ENCODE measurements around the gene RBPJ. TPM values are rescaled to one million over a fixed set of nuclear protein-coding genes. Genes with fewer than 3 reads are reported as not detected.

Gene RBPJ
- total and polyA plus RNA-seq, 2 experiments from 2014 or later = 50.3 to 80.3 TPM

GRCh38 chr4:26321373-26322221, 783 bp downstream of the RBPJ start:
- peak overlapping the region; percentile 98 for H3K4me3 ChIP-seq
- peak overlapping the region; percentile 87 for H3K27ac ChIP-seq

GRCh38 chr4:26322346-26322745, 1.5 kb downstream of the RBPJ start:
- Histone ChIP-seq H3K4me1 (ENCODE audit: low read depth) (peaks cover 25% of the 10 kb centered on the region), H3K27me3 (no peaks in the 10 kb centered on the region), H3K4me3 (peak overlapping the region; percentile 98), H3K36me3 (no peaks in the 10 kb centered on the region), H3K27ac (peak overlapping the region; percentile 87), H3K9me3 (ENCODE audit: low read depth) (no peaks in the 10 kb centered on the region)
- DNase-seq (ENCODE audit: low read depth in 1 of 2, low spot score in 1 of 2) = no peak
- TF ChIP-seq, protein P1, sequence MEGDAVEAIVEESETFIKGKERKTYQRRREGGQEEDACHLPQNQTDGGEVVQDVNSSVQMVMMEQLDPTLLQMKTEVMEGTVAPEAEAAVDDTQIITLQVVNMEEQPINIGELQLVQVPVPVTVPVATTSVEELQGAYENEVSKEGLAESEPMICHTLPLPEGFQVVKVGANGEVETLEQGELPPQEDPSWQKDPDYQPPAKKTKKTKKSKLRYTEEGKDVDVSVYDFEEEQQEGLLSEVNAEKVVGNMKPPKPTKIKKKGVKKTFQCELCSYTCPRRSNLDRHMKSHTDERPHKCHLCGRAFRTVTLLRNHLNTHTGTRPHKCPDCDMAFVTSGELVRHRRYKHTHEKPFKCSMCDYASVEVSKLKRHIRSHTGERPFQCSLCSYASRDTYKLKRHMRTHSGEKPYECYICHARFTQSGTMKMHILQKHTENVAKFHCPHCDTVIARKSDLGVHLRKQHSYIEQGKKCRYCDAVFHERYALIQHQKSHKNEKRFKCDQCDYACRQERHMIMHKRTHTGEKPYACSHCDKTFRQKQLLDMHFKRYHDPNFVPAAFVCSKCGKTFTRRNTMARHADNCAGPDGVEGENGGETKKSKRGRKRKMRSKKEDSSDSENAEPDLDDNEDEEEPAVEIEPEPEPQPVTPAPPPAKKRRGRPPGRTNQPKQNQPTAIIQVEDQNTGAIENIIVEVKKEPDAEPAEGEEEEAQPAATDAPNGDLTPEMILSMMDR (IDR thresholded peaks at IDR 0.05; ENCODE audit: low read depth, low read length) = no peak

More at GRCh38 chr4:26321373-26322221, 783 bp downstream of the RBPJ start:
- H3K4me1 ChIP-seq (ENCODE audit: low read depth) = peaks cover 20% of the 10 kb centered on the region
- H3K36me3 ChIP-seq = no peaks in the 10 kb centered on the region
- peak; percentile 30 to 35 for DNase-seq (ENCODE audit: low read depth in 1 of 2, low spot score in 1 of 2)
- no peaks in the 10 kb centered on the region for H3K9me3 ChIP-seq (ENCODE audit: low read depth)
- H3K27me3 ChIP-seq = no peaks in the 10 kb centered on the region
- TF ChIP-seq, protein P1 (IDR thresholded peaks at IDR 0.05; ENCODE audit: low read depth, low read length) = no peak

GRCh38 chr4:26323821-26324220, 3.0 kb downstream of the RBPJ start:
- DNase-seq (ENCODE audit: low read depth in 1 of 2, low spot score in 1 of 2) = peak in 1 of 2 donors; percentile 67
- H3K4me1 ChIP-seq (ENCODE audit: low read depth) = peaks cover 25% of the 10 kb centered on the region
- H3K27ac ChIP-seq = no peak overlapping the region
- no peaks in the 10 kb centered on the region for H3K27me3 ChIP-seq
- H3K36me3 ChIP-seq = no peaks in the 10 kb centered on the region
- TF ChIP-seq, protein P1 (IDR thresholded peaks at IDR 0.05; ENCODE audit: low read depth, low read length) = peak; percentile 25
- H3K9me3 ChIP-seq (ENCODE audit: low read depth) = no peaks in the 10 kb centered on the region
- no peak overlapping the region for H3K4me3 ChIP-seq

DNA sequence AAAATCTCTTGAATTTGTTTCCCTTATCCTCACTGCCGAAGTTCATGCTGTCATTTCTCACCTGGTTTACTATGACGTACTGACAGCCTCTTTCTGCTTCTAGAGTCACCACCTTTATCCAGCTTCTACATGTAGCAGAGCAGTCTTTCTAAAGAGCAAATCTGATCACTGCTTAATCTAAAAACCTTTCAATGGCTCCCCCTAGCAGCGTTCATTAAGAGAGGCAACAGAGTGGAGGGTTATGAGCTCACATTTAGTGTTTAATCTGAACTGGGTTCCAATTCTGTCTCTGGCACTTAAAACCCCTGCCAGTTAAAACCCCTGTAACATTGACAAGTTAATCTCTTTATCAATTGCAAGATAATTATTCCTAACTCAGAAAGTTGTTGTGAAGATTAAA, 4.4 kb downstream of the RBPJ start:
- TF ChIP-seq, protein P1 (IDR thresholded peaks at IDR 0.05; ENCODE audit: low read depth, low read length) = peak; percentile 58
- no peak overlapping the region for H3K4me3 ChIP-seq
- DNase-seq (ENCODE audit: low read depth in 1 of 2, low spot score in 1 of 2) = peak; percentile 21 to 50
- H3K27me3 ChIP-seq = no peaks in the 10 kb centered on the region
- no peak overlapping the region for H3K27ac ChIP-seq
- H3K4me1 ChIP-seq (ENCODE audit: low read depth) = peaks cover 25% of the 10 kb centered on the region
- no peaks in the 10 kb centered on the region for H3K36me3 ChIP-seq
- H3K9me3 ChIP-seq (ENCODE audit: low read depth) = no peaks in the 10 kb centered on the region

GRCh38 chr4:26326791-26327190, 6.0 kb downstream of the RBPJ start:
- DNase-seq (ENCODE audit: low read depth in 1 of 2, low spot score in 1 of 2) = peak in 1 of 2 donors; percentile 78
- TF ChIP-seq, protein P1 (IDR thresholded peaks at IDR 0.05; ENCODE audit: low read depth, low read length) = no peak
- Histone ChIP-seq H3K27me3 (no peaks in the 10 kb centered on the region), H3K36me3 (no peaks in the 10 kb centered on the region), H3K4me3 (no peak overlapping the region), H3K9me3 (ENCODE audit: low read depth) (no peaks in the 10 kb centered on the region), H3K27ac (no peak overlapping the region), H3K4me1 (ENCODE audit: low read depth) (peaks cover 36% of the 10 kb centered on the region)

Measured in cardiac muscle cell (in vitro differentiated cells and primary cell).